Lower leg skin (tissue), 3 donors: Measurements from ENCODE around the gene MIA2.
"Not testable (repeated sequence)": the region's sequence is repeated elsewhere in the genome, so short reads cannot be mapped to it uniquely, and the experiment has no call there.

ENCODE experiments used
- CTCF ChIP-seq, 3 donors: fragments of 450-650 bp; IDR thresholded peaks; one replicate each; pipeline ENCODE4 v1.5.1; 2016; ENCODE audit warnings: antibody characterized with exemption in 3 of 3, mild to moderate bottlenecking in 3 of 3, moderate library complexity in 2 of 3
- POLR2A ChIP-seq, 2 donors: fragments of 450-650 bp; IDR thresholded peaks; one replicate each; pipeline ENCODE4 v1.6.1; 2016 to 2017; ENCODE audit warnings: antibody characterized with exemption in 2 of 2, mild to moderate bottlenecking in 1 of 2, moderate library complexity in 1 of 2

- not testable (repeated sequence) for TF ChIP-seq POLR2A, CTCF (IDR thresholded peaks at IDR 0.05)
Measured at GRCh38 chr14:39260161-39260560, 26.4 kb downstream of the MIA2 start.
